HUES6 (cell line): ENCODE results near the gene FRRS1.
"Not testable (repeated sequence)": the region's sequence is repeated elsewhere in the genome, so short reads cannot be mapped to it uniquely, and the experiment has no call there.

Source experiments
- H3K27ac ChIP-seq: 2 replicates; pipeline ENCODE4 v1.7.0; 2013; ENCODE audit warnings: low read depth, mild to moderate bottlenecking, low read length, inconsistent platforms
- H3K27me3 ChIP-seq: 2 replicates; pipeline ENCODE4 v1.6.1; 2013; ENCODE audit warnings: low read length; ENCODE audit not compliant: control insufficient read depth, insufficient read depth
- H3K36me3 ChIP-seq: 2 replicates; pipeline ENCODE4 v1.6.1; 2013; ENCODE audit warnings: low read length; ENCODE audit not compliant: control insufficient read depth, insufficient read depth
- H3K4me1 ChIP-seq: 2 replicates; pipeline ENCODE4 v1.6.1; 2013; ENCODE audit warnings: low read length; ENCODE audit not compliant: control insufficient read depth, insufficient read depth
- H3K4me3 ChIP-seq: 2 replicates; pipeline ENCODE4 v1.5.1; 2013; ENCODE audit warnings: low read depth, low read length
- H3K9ac ChIP-seq: one replicate; pipeline ENCODE4 v1.6.1; 2013; ENCODE audit warnings: mild to moderate bottlenecking, low read length
- H3K9me3 ChIP-seq: 2 replicates; pipeline ENCODE4 v1.6.1; 2013; ENCODE audit warnings: low read depth, low read length; ENCODE audit not compliant: control insufficient read depth, insufficient read depth

Gene FRRS1, protein sequence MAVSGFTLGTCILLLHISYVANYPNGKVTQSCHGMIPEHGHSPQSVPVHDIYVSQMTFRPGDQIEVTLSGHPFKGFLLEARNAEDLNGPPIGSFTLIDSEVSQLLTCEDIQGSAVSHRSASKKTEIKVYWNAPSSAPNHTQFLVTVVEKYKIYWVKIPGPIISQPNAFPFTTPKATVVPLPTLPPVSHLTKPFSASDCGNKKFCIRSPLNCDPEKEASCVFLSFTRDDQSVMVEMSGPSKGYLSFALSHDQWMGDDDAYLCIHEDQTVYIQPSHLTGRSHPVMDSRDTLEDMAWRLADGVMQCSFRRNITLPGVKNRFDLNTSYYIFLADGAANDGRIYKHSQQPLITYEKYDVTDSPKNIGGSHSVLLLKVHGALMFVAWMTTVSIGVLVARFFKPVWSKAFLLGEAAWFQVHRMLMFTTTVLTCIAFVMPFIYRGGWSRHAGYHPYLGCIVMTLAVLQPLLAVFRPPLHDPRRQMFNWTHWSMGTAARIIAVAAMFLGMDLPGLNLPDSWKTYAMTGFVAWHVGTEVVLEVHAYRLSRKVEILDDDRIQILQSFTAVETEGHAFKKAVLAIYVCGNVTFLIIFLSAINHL

DNA sequence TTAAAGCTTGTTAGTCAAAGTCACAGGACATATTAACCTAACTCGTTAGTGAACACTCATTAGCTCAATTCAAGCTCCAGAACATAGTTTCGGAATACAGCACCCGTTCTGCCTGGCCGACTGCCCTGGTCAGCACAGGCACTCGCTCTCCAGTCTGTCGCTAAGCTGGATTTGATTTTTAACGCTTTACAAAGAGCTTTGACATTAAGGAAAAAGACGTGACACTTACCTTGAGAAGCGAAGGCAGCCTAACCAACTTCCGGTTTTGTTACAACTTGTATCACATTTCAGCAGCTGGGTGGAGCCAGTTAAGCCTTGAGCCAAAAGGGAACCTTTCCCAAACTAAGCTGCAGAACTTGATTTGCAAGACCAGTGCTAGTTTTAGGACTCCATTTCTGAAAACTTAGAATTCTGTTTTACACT lies at the start of gene FRRS1:
FRRS1 (minus strand) TSS at position 258 of the 423 bp plus-strand sequence. CDS start 17,867 bp downstream, outside the sequence.
- Histone ChIP-seq H3K27ac (no peak within 1 kb of the TSS; the same call in 1 of the 2 replicates), H3K9me3 (no peaks in the 10 kb centered on the region), H3K36me3 (no peaks in the 10 kb centered on the region), H3K4me1 (no peaks in the 10 kb centered on the region), H3K4me3 (peak within 1 kb of the TSS; percentile 82), H3K9ac (peak within 1 kb of the TSS; percentile 73), H3K27me3 (no peaks in the 10 kb centered on the region)

- H3K4me3 ChIP-seq, result no peak overlapping the region
- H3K27me3 ChIP-seq, result no peaks in the 10 kb centered on the region
- H3K9me3 ChIP-seq, result no peaks in the 10 kb centered on the region
- H3K36me3 ChIP-seq, result no peaks in the 10 kb centered on the region
- no peaks in the 10 kb centered on the region for H3K4me1 ChIP-seq
- H3K27ac ChIP-seq, result no peak overlapping the region
- H3K9ac ChIP-seq, result no peak overlapping the region
These were observed 48.0 kb upstream of the FRRS1 start for GRCh38 chr1:99814373-99814900.

GRCh38 chr1:99811747-99812146 lies 45.3 kb upstream of the FRRS1 start:
- H3K27me3 ChIP-seq, result no peaks in the 10 kb centered on the region
- no peaks in the 10 kb centered on the region for H3K9me3 ChIP-seq
- peaks cover 5% of the 10 kb centered on the region for H3K4me1 ChIP-seq
- H3K36me3 ChIP-seq, result no peaks in the 10 kb centered on the region
- no peak overlapping the region for H3K9ac ChIP-seq
- no peak overlapping the region for H3K27ac ChIP-seq
- H3K4me3 ChIP-seq, result no peak overlapping the region

- Histone ChIP-seq H3K4me1 (peaks cover 5% of the 10 kb centered on the region), H3K27me3 (no peaks in the 10 kb centered on the region), H3K4me3 (no peak overlapping the region), H3K36me3 (no peaks in the 10 kb centered on the region), H3K9ac (no peak overlapping the region), H3K9me3 (no peaks in the 10 kb centered on the region), H3K27ac (no peak overlapping the region)
These were observed 44.6 kb upstream of the FRRS1 start for GRCh38 chr1:99811075-99811474.

GRCh38 chr1:99808391-99809115 lies 42.1 kb upstream of the FRRS1 start:
- Histone ChIP-seq H3K9me3 (no peaks in the 10 kb centered on the region), H3K36me3 (no peaks in the 10 kb centered on the region), H3K4me3 (no peak overlapping the region), H3K27ac (no peak overlapping the region), H3K27me3 (no peaks in the 10 kb centered on the region), H3K4me1 (peaks cover 5% of the 10 kb centered on the region), H3K9ac (peak overlapping the region; percentile 15)

DNA sequence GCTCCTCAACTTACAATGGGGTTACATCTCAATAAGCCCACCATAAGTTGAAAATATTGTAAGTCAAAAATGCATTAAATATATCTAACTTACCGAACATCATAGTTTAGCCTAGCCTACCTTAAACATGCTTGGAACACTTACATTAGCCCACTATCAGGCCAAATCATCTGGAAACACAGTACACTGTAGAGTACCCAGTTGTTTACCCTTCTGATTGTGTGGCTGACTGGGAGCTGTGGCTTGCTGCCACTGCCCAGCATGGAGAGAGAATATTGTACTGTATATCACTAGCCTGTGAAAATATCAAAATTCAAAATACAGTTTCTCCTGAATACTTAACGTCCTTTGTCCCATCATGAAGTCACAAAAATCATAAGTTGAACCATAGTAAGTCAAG lies 40.4 kb upstream of the FRRS1 start:
- H3K27ac ChIP-seq, result no peak overlapping the region
- no peak overlapping the region for H3K9ac ChIP-seq
- no peaks in the 10 kb centered on the region for H3K9me3 ChIP-seq
- peaks cover 5% of the 10 kb centered on the region for H3K4me1 ChIP-seq
- no peaks in the 10 kb centered on the region for H3K36me3 ChIP-seq
- H3K27me3 ChIP-seq, result no peaks in the 10 kb centered on the region
- no peak overlapping the region for H3K4me3 ChIP-seq

DNA sequence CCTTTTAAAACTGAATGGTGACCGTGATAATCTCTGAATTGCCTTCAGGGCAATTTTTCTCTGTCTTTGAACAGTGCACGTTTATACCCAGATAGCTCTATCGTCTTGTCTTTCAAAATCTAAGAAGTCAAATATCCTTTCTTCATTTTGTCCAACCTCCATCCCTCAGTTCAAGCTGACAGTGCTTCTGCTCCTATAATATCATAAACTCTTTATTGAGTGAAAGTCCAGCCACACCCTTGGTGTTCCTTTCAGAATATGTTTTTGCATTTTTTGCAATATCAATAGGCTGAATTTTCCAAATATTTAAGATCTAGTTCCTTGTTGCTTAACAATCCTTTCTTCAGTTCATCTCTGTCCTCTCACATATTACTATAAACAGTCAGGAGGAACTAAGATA lies 35.1 kb upstream of the FRRS1 start:
- Histone ChIP-seq H3K27ac (no peak overlapping the region), H3K36me3 (no peaks in the 10 kb centered on the region), H3K4me3 (no peak overlapping the region), H3K4me1 (peaks cover 5% of the 10 kb centered on the region; the same call in 1 of the 2 replicates), H3K27me3 (no peaks in the 10 kb centered on the region), H3K9ac (no peak overlapping the region), H3K9me3 (no peaks in the 10 kb centered on the region)

DNA sequence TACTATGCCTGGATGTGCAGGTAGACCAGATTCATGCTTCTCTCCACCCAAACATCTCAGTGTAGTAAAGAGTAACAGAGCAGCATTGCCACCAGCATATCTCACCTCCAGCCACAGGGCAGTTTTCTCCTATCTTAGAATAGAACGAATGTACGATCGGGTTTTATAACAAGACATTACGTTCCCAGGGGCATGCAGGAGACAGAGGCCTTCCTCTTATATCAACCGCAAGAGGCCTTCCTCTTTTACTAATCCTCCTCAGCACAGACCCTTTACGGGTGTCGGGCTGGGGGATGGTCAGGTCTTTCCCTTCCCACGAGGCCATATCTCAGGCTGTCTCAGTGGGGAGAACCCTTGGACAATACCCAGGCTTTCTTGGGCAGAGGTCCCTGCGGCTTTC lies 27.4 kb upstream of the FRRS1 start:
- not testable (repeated sequence) for H3K9me3 ChIP-seq

GRCh38 chr1:99789715-99790114 lies 23.3 kb upstream of the FRRS1 start:
- Histone ChIP-seq H3K36me3 (no peaks in the 10 kb centered on the region), H3K9me3 (no peaks in the 10 kb centered on the region), H3K9ac (no peak overlapping the region), H3K4me1 (no peaks in the 10 kb centered on the region), H3K27me3 (no peaks in the 10 kb centered on the region), H3K27ac (no peak overlapping the region), H3K4me3 (no peak overlapping the region)

More for the DNA sequence above, 27.4 kb upstream of the FRRS1 start:
- H3K27ac ChIP-seq, H3K36me3 ChIP-seq, H3K9ac ChIP-seq, H3K27me3 ChIP-seq, H3K4me3 ChIP-seq, H3K4me1 ChIP-seq: not testable (repeated sequence)

DNA sequence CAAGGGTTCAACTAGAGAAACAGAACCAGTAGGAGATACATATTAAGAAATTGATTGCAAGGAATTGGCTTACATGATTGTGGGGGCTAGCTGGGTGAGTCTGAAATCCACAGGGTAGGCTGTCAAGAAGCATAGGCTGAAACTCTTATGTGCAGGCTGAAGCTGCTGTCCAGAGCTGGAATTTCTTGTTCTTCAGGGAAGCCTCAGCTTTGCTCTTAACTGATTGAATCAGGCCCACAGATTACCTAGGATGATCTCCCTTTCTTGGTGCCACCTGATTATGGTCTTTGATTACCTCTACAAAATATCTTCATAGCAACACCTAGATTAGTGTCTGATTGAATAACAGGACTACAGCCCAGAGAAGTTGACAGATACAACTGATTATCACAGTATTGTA lies 22.5 kb upstream of the FRRS1 start:
- H3K9me3 ChIP-seq, result no peaks in the 10 kb centered on the region
- H3K27me3 ChIP-seq, result no peaks in the 10 kb centered on the region
- H3K36me3 ChIP-seq, result no peaks in the 10 kb centered on the region
- H3K9ac ChIP-seq, result no peak overlapping the region
- no peak overlapping the region for H3K27ac ChIP-seq
- H3K4me3 ChIP-seq, result no peak overlapping the region
- H3K4me1 ChIP-seq, result no peaks in the 10 kb centered on the region
